T follicular helper cell (primary cell): ENCODE results near the gene PRKG1.

Source experiments
- DNase-seq: peaks from one replicate; pipeline ENCODE4 v3.0.0-alpha.2; 2020; ENCODE audit warnings: low read depth

The PRKG1 gene

DNA sequence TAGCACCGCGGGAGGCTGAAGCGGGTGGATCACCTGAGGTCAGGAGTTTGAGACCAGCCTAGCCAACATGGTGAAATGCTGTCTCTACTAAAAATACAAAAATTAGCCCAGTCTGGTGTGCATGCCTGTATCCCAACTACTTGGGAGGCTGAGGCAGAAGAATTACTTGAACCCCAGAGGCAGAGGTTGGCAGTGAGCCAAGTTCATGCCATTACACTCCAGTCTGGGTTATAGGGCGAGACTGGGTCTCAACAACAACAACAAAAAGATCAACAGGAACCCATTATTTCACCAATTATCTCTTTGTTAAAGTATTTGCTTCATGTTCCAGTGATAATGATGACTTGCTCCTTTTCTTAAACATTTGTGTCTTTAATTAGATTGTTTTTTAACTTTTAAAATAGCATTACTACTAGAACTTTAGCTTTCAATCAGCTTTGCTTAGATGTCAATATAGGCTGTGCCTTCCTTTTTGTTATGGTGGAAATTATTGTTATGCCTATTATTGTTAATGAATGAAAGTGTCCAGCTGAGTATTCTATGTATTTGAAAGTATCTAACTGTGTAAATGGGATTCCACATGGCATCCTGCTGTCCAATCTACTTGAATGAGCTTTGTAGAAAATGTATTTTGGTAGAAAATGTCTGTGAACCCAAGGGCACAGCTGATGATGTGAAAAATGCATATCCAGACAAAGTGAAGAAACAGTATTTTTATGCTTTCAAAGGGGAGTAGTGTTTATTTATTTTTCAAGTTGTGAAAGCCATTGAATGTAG lies 686.8 kb downstream of the PRKG1 start:
- DNase-seq = no peak

- no peak for DNase-seq
These were observed 689.5 kb downstream of the PRKG1 start for GRCh38 chr10:51763746-51764145.

GRCh38 chr10:51765284-51765971 lies 691.1 kb downstream of the PRKG1 start:
- DNase-seq = no peak

DNA sequence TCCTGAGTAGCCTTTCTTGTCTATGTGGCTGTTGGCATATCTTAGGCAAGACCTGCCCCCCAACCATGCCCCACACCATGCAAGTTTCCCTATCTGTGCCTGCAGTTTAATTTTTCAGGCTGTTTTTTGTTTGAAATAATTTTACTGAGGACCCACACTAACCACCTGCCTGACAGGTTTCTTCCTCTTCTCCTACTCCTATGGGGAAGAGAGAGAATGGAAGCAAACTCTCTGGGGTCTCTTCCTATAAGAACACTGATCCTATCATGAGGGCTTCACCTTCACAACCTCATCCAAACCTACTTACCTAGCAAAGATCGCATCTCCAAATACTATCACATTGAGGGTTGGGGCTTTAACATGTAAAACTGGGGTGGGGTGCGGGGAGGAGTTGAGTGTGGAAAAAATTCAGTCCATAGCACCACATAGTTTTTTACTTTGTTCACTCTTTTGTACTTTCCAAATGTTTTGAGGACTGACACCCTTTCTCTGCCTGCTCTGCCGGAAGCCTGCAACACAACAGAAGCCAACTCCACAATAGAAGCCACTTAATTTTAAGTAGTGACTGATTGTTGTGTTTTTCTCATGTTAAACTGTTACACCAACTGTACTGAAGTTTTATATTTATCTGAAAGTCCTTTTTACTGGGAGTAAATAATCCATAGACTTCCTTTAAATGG lies 692.3 kb downstream of the PRKG1 start:
- DNase-seq = no peak

GRCh38 chr10:51767103-51767763 lies 692.9 kb downstream of the PRKG1 start:
- DNase-seq = no peak

DNA sequence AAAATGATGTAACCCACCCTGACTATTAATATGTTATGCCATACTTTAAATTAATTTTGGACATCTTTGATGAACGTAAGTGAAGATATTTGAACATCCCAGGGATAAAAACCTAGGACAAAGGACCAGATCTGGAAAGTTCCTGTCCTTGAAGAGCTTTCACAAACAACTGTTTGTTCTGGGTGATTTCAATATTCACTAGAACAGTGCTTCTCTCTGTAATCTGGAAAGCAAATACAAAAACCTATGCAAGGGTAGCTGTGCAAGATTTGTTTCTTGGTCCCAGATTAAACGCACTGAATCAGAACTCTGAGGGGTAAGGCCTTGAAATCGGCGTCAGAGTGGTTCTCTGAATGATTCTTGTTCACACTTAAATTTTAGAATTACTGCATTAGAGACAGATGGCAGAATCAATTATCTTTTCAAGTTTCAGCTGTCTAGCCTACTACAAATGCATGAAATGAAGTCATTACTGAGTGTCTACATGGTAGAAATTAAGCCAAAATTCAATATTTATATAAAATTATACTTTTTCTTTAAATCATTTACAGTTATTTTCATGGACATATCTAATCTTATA lies 694.7 kb downstream of the PRKG1 start:
- no peak for DNase-seq

GRCh38 chr10:51770709-51771108 lies 696.4 kb downstream of the PRKG1 start:
- DNase-seq = no peak

DNA sequence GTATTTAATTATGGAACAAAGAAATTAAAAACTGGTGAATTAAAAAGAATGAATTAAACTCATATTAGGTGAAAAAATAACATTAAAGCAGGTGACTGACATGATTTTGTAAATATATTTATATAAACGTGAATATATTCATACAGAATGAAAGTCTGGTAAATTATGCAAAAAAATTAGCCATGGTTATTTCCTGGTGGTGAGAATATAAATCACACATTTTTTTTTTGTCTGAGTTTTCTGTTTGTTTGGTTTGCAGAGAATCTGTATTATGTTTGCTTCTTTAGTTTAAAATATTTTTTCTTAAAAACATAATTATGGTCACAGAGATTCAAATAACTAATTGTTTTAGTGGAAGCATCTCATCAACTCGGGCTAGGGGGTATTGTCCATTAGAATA lies 698.1 kb downstream of the PRKG1 start:
- DNase-seq = no peak

GRCh38 chr10:51773681-51774080 lies 699.4 kb downstream of the PRKG1 start:
- DNase-seq = no peak

DNA sequence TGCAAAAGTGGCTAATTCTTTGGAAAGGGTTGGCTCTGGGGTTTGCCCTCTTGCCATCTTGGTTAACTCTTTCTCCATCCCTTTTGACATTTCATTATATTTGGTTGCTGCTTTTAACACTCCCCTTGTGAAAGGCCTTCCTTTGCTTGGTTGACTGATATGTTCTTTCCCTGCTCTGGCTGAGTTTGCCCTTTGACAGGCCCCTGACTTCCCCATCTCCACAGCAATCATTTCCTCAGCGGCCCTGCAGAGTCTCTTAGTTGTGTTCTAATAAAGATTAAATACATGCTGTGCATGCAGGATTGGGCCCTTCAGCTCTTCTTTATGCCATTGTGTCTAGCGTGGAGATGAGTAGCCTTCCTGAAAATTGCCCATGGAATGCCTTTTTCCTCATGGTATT lies 709.7 kb downstream of the PRKG1 start:
- no peak for DNase-seq

DNA sequence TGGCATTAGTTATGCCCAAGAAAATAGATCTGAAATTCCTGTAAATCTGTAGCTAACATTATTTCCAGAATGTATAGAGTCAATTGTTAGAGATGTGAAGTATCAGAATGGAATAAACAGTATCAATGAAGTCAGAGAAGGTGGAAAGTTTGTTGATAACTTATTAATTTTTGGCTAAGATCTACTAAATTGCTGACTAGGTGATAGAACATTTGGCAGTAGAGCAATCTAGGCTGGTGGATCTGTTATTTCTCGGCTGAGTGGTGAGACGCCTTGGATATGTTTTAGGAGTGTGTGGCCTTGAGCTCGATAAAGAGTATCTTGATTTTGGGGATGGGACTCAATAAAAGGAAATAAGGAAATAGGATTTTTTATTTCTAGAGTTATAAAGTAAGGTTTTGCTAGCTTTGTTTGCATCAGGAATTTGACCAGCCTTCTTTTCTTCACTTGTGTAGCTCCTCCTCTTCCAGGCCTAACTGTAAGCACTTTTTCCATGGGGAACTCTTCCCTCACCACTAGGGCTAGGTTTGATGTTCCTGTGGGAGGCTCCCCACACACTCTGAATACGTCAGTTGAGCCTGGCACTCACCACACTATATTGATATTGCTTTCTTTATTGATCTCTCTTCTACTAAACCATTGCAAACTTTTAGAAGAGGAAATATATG lies 711.9 kb downstream of the PRKG1 start:
- DNase-seq = no peak

- DNase-seq = no peak
These were observed 712.4 kb downstream of the PRKG1 start for GRCh38 chr10:51786684-51787035.

GRCh38 chr10:51788273-51788672 lies 714.0 kb downstream of the PRKG1 start:
- DNase-seq = no peak

DNA sequence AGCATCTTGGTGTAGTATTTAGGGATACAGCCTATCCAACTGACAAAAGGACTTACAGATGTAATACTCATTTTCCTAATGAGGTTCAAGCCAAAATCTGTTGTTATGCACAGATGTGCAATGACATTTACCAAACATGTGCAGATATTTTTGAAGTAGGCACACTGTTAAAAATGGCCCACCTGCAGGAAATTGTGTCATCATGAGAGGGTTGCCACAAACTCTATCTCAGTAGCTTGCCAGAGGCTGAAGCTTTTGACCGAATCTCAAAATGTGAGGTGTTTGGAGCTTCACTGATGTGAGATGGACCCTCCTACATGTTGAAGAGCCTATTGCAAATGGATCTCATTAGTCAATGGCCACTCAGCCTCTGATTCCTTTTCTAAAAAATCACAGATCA lies 714.8 kb downstream of the PRKG1 start:
- no peak for DNase-seq

GRCh38 chr10:51789903-51790302 lies 715.6 kb downstream of the PRKG1 start:
- DNase-seq = no peak

DNA sequence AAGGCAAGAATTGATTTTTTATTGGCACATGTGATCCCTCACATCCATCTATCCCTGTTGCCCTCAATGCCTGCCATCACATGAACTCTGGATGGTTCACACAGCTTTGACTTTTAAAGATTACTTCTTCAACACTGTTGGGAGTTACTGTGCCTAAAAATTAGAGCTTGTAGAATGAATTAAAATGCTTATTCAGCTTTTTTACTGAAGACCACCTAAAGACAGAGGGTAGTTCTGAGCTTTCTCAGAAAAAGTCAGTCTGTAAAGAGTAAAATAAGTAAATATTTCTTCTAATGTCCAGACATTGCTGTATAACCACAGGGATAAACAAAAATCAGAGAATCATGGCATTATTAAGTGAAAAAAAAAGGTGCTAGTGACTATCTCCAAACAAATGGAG lies 718.4 kb downstream of the PRKG1 start:
- DNase-seq = no peak

DNA sequence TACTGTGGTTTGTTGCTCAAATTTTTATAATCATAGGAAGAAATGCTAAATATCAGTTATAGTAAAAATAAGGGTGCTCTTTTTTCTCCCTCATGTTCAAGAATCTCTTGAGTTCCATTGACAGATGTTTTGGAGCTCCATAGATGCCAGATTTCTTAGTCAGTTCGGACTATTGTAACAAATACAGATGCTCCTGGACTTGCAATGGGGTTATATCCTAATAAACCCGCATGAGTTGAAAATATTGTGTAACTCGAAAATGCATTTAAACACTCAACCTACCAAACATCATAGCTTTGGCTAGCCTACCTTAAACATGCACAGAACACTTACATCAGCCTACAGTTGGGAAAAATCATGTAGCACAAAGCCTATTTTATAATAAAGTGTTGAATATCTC lies 725.8 kb downstream of the PRKG1 start:
- no peak for DNase-seq

- no peak for DNase-seq
These were observed 726.6 kb downstream of the PRKG1 start for GRCh38 chr10:51800725-51801424.

- no peak for DNase-seq
These were observed 727.7 kb downstream of the PRKG1 start for GRCh38 chr10:51802030-51802429.

DNA sequence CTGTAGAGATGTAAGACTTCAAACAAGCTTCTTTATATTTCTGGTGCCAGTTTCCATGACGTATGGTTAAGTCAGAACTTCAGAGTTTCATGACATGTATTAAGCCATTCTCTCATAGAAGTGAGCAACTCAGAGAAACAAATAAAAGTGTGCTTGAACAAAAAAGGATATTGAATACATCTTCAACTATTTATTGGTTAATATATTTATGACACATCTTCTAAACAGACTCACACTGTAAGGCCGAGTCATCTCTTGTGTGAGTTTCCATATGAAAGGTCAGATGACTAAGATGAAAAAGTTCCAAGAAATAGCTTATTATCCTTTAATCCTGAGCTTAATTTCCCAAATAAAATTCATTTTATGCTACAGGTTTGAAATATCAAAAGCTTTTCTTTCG lies 730.6 kb downstream of the PRKG1 start:
- no peak for DNase-seq
